H1 (cell line): Measurements from ENCODE around the gene IGFBP6. TPM values are rescaled to one million over a fixed set of nuclear protein-coding genes. Genes with fewer than 3 reads are reported as not detected.

ENCODE experiments used
- CTCF ChIA-PET: fragments of 300-600 bp; sonication (Branson Sonifier 250); formaldehyde crosslinking; loops from one replicate; lab custom pipeline; 2021; ENCODE audit not compliant: partially characterized antibody; lab: Charles Lee
- POLR2A ChIA-PET: fragments of 300-600 bp; sonication (Branson Sonifier 250); formaldehyde crosslinking; loops from one replicate; lab custom pipeline; 2021; ENCODE audit warnings: inconsistent platforms; ENCODE audit not compliant: partially characterized antibody; lab: Charles Lee
- DNase-seq, 2 experiments: peaks; one replicate each; pipeline versions ENCODE4 v3.0.0 to v3.0.0-alpha.2; 2010 to 2022; ENCODE audit warnings: low spot score in 2 of 2, low read depth in 1 of 2, mixed read lengths in 1 of 2
- FAIRE-seq: peaks from 2 replicates; lab custom pipeline; 2011; peaks lifted over from hg19 to GRCh38; lab: Jason Lieb, UNC
- H2AFZ ChIP-seq: 2 replicates; pipeline ENCODE4 v1.8.1; 2012; ENCODE audit warnings: low read length, inconsistent platforms
- H2AK5ac ChIP-seq: 2 replicates; pipeline ENCODE4 v1.6.1; 2013; ENCODE audit warnings: low read depth, low read length
- H2BK120ac ChIP-seq: replicated peaks from 2 replicates; pipeline ENCODE3; 2013; ENCODE audit warnings: low read depth, low read length, inconsistent platforms
- H2BK12ac ChIP-seq: 2 replicates; pipeline ENCODE4 v1.6.1; 2013; ENCODE audit warnings: low read depth, low read length
- H2BK15ac ChIP-seq: 2 replicates; pipeline ENCODE4 v1.6.1; 2013; ENCODE audit warnings: low read length
- H2BK20ac ChIP-seq: 2 replicates; pipeline ENCODE4 v1.6.1; 2013; ENCODE audit warnings: low read length
- H2BK5ac ChIP-seq: 2 replicates; pipeline ENCODE4 v1.6.1; 2013; ENCODE audit warnings: low read depth, low read length
- H3K14ac ChIP-seq: 2 replicates; pipeline ENCODE4 v1.6.1; 2013; ENCODE audit warnings: inconsistent platforms; ENCODE audit not compliant: insufficient read length
- H3K18ac ChIP-seq: 2 replicates; pipeline ENCODE4 v1.6.1; 2013; ENCODE audit warnings: low read length; ENCODE audit errors: extremely low read depth
- H3K23ac ChIP-seq: 2 replicates; pipeline ENCODE4 v1.6.1; 2013; ENCODE audit warnings: inconsistent platforms; ENCODE audit not compliant: insufficient read length
- H3K23me2 ChIP-seq: 2 replicates; pipeline ENCODE4 v1.6.1; 2013; ENCODE audit warnings: low read depth, low read length
- H3K27ac ChIP-seq: 2 replicates; pipeline ENCODE4 v1.6.1; 2011; ENCODE audit warnings: low read depth, low read length, inconsistent platforms
- H3K27me3 ChIP-seq, 4 experiments: replicated peaks in 1 of 4; 1 replicate in 1 of 4; 2 replicates in 3 of 4; pipeline versions ENCODE4 v1.6.1 to v1.8.1; 2011 to 2013; ENCODE audit warnings: low read length in 3 of 4, mild to moderate bottlenecking in 3 of 4, inconsistent platforms in 2 of 4, mixed read lengths in 2 of 4, moderate library complexity in 1 of 4; ENCODE audit not compliant: control insufficient read depth in 3 of 4, insufficient read depth in 3 of 4; ENCODE audit errors: extremely low read depth in 1 of 4
- H3K36me3 ChIP-seq, 4 experiments: 2 replicates each; pipeline versions ENCODE4 v1.6.1 to v1.8.1; 2011 to 2013; ENCODE audit warnings: mild to moderate bottlenecking in 4 of 4, low read length in 3 of 4, moderate library complexity in 2 of 4, control low read depth in 1 of 4, inconsistent platforms in 1 of 4; ENCODE audit not compliant: insufficient read depth in 4 of 4, control insufficient read depth in 2 of 4
- H3K4ac ChIP-seq: replicated peaks from 2 replicates; pipeline ENCODE3; 2013; ENCODE audit warnings: low read length, low read depth, mixed read lengths, inconsistent platforms; ENCODE audit not compliant: insufficient read length
- H3K4me1 ChIP-seq, 4 experiments: replicated peaks in 1 of 4; 1 replicate in 1 of 4; 2 replicates in 3 of 4; pipeline versions ENCODE4 v1.6.1 to v1.8.1; 2011 to 2013; ENCODE audit warnings: low read length in 3 of 4, inconsistent platforms in 2 of 4, mixed read lengths in 1 of 4; ENCODE audit not compliant: insufficient read depth in 4 of 4, control insufficient read depth in 3 of 4
- H3K4me2 ChIP-seq, 2 experiments: 2 replicates each; pipeline versions ENCODE4 v1.6.1 to v1.8.1; 2011 to 2013; ENCODE audit warnings: low read depth in 2 of 2, low read length in 2 of 2, control low read depth in 1 of 2, inconsistent platforms in 1 of 2, mild to moderate bottlenecking in 1 of 2; ENCODE audit not compliant: insufficient read depth in 1 of 2
- H3K4me3 ChIP-seq, 4 experiments: fragments of 200-600, 300-600 bp in 1 of 4; sonication (generic), shearing (Covaris generic), sonication (Bioruptor Twin) in 1 of 4; 2 replicates each; pipeline versions ENCODE4 v1.5.1 to v1.8.1; 2011 to 2016; ENCODE audit warnings: low read length in 4 of 4, low read depth in 3 of 4, control low read depth in 2 of 4, inconsistent platforms in 2 of 4, mild to moderate bottlenecking in 2 of 4, mixed read lengths in 1 of 4, moderate library complexity in 1 of 4; ENCODE audit not compliant: insufficient read depth in 2 of 4; ENCODE audit errors: extremely low read depth in 1 of 4
- H3K56ac ChIP-seq: replicated peaks from 2 replicates; pipeline ENCODE3; 2013; ENCODE audit warnings: low read depth, mild to moderate bottlenecking, mixed read lengths, low read length, inconsistent platforms; ENCODE audit not compliant: insufficient read length
- H3K79me1 ChIP-seq: 2 replicates; pipeline ENCODE4 v1.6.1; 2013; ENCODE audit warnings: low read depth, low read length, control low read depth
- H3K79me2 ChIP-seq, 2 experiments: 2 replicates each; pipeline versions ENCODE4 v1.6.1 to v1.8.1; 2012 to 2013; ENCODE audit warnings: low read length in 2 of 2, mild to moderate bottlenecking in 2 of 2, inconsistent platforms in 1 of 2; ENCODE audit not compliant: insufficient read depth in 2 of 2, control insufficient read depth in 1 of 2
- H3K9ac ChIP-seq, 4 experiments: replicated peaks in 1 of 4; 1 replicate in 1 of 4; 2 replicates in 3 of 4; pipeline versions ENCODE4 v1.6.1 to v1.8.1; 2011 to 2013; ENCODE audit warnings: low read depth in 3 of 4, low read length in 3 of 4, control low read depth in 2 of 4, mild to moderate bottlenecking in 2 of 4, moderate library complexity in 2 of 4, inconsistent platforms in 1 of 4; ENCODE audit errors: extremely low read depth in 1 of 4
- H3K9me3 ChIP-seq, 2 experiments: 2 replicates each; pipeline versions ENCODE4 v1.6.1 to v1.8.1; 2012 to 2013; ENCODE audit warnings: mild to moderate bottlenecking in 2 of 2, moderate library complexity in 2 of 2, control low read depth in 1 of 2, inconsistent platforms in 1 of 2, low read depth in 1 of 2, low read length in 1 of 2, mixed read lengths in 1 of 2; ENCODE audit not compliant: insufficient read depth in 2 of 2
- H4K20me1 ChIP-seq, 2 experiments: replicated peaks in 1 of 2; 2 replicates each; pipeline versions ENCODE3 to v1.8.1; 2011 to 2013; ENCODE audit warnings: inconsistent platforms in 2 of 2, low read length in 2 of 2, mild to moderate bottlenecking in 1 of 2; ENCODE audit not compliant: insufficient read depth in 2 of 2, control insufficient read depth in 1 of 2
- H4K5ac ChIP-seq: 2 replicates; pipeline ENCODE4 v1.6.1; 2013; ENCODE audit warnings: low read length, low read depth, mixed read lengths, inconsistent platforms; ENCODE audit not compliant: insufficient read length
- H4K8ac ChIP-seq: 2 replicates; pipeline ENCODE4 v1.8.0; 2013; ENCODE audit warnings: mild to moderate bottlenecking, moderate library complexity, low read length, inconsistent platforms; ENCODE audit not compliant: insufficient read depth; ENCODE audit errors: extremely low read depth
- H4K91ac ChIP-seq: replicated peaks from 2 replicates; pipeline ENCODE3; 2013; ENCODE audit warnings: low read length, mixed read lengths, inconsistent platforms; ENCODE audit not compliant: insufficient read length
- EZH2 ChIP-seq: fragments of 200-600 bp; sonication (generic); IDR thresholded peaks from 2 replicates; pipeline ENCODE4 v1.7.1; 2012; ENCODE audit warnings: low read depth, mild to moderate bottlenecking, moderate library complexity, low read length, inconsistent platforms; ENCODE audit not compliant: severe bottlenecking
- TBP ChIP-seq: IDR thresholded peaks from 2 replicates; pipeline ENCODE4 v1.6.1; 2011; ENCODE audit warnings: low read depth, low read length, improper control_type of control experiment
- USF2 ChIP-seq: IDR thresholded peaks from 2 replicates; pipeline ENCODE4 v1.6.1; 2011; ENCODE audit warnings: low read length, improper control_type of control experiment
- WGBS, 2 experiments: shearing (Covaris generic) in 1 of 2; methylation state at CpG; one replicate each; pipeline versions ENCODE4 v1.1.6 to v1.1.7; 2013 to 2015; ENCODE audit warnings: low lambda C conversion rate in 2 of 2, mixed read lengths in 2 of 2, inconsistent platforms in 1 of 2, low coverage in 1 of 2, missing lambda C conversion rate in 1 of 2; ENCODE audit not compliant: insufficient replicate concordance in 2 of 2, insufficient coverage in 1 of 2, insufficient read length in 1 of 2; ENCODE audit errors: extremely low coverage in 1 of 2, missing lambda C conversion rate in 1 of 2; 5-methylcytosine and 5-hydroxymethylcytosine counted together
- polyA plus RNA-seq, 7 experiments: library from polyadenylated mRNA; depleted of rRNA in 3 of 7; stranded (reverse) in 5 of 7; unstranded in 2 of 7; fragments of >200 nt in 5 of 7; fragments of 200-250 nt in 2 of 7; gene quantifications; 1 replicate in 5 of 7; 2 replicates in 1 of 7; 4 replicates in 1 of 7; pipeline versions ENCODE4 v1.2.1 to v1.2.3, GENCODE V29; 2011 to 2013; ENCODE audit warnings: missing spikeins in 2 of 7, mixed read lengths in 2 of 7
- total RNA-seq: library from RNA; stranded (reverse); fragmentation: NEBNext Ultra II Directional; extraction: Animal tissue kit (Norgen Biotek cat#: 25700); gene quantifications from 2 replicates; pipeline ENCODE4 v1.2.1, GENCODE V29; 2021

Gene IGFBP6
- total and polyA plus RNA-seq, 2 of the 8 experiments (the other 6 are each of a cell fraction or from before 2014, with no cell fraction given): 13.7 to 14.7 TPM

GRCh38 chr12:53102883-53103807, 5.7 kb downstream of the IGFBP6 start, which contains the start of gene SOAT2:
TSS of gene SOAT2 (plus strand) at chr12:53103486. CDS start at chr12:53103578, 92 bp downstream.
- Histone ChIP-seq H3K79me2 (no peaks in the 10 kb centered on the region), H2BK120ac (no peak within 1 kb of the TSS), H3K4me3 (no peak within 1 kb of the TSS), H3K4ac (no peak within 1 kb of the TSS), H3K18ac (no peak within 1 kb of the TSS), H2AFZ (no peak within 1 kb of the TSS), H3K9ac (no peak within 1 kb of the TSS), H2BK15ac (no peak within 1 kb of the TSS), H4K8ac (no peak within 1 kb of the TSS), H2BK12ac (no peak within 1 kb of the TSS), H3K4me2 (no peak within 1 kb of the TSS), H3K36me3 (no peaks in the 10 kb centered on the region), H4K5ac (no peak within 1 kb of the TSS), H4K20me1 (no peaks in the 10 kb centered on the region), H3K56ac (no peak within 1 kb of the TSS), H3K9me3 (no peaks in the 10 kb centered on the region), H3K14ac (peak within 1 kb of the TSS; percentile 20), H3K27ac (no peak within 1 kb of the TSS), H4K91ac (no peak within 1 kb of the TSS), H3K79me1 (no peaks in the 10 kb centered on the region), H2BK20ac (0 out of 2 replicates have a peak within 1 kb of the TSS, but pooled peaks have one; percentile 61), H2AK5ac (no peak within 1 kb of the TSS), H3K27me3 (peaks cover 0 to 13% (median 9%) of the 10 kb centered on the region in 4 experiments; a peak in 5 of 7 replicates), H3K23ac (no peak within 1 kb of the TSS), H3K23me2 (peaks cover 9% of the 10 kb centered on the region; the same call in 1 of the 2 replicates), H2BK5ac (no peak within 1 kb of the TSS), H3K4me1 (peaks cover 6 to 12% (median 8%) of the 10 kb centered on the region in 4 experiments; a peak in 6 of 7 replicates)
- FAIRE-seq (no peak), DNase-seq (no peak)
- POLR2A ChIA-PET: interaction anchor here (0.8 to 2.1 kb wide), 7 partner anchors 9 to 118 kb away, joined by 3 to 6 read pairs (median 4); partner anchors contain the start of gene SPRYD3
- WGBS, 2 experiments: 92% methylated on average over 22 of the region's 23 CpGs; no CpG with 5 or more reads in 1 of the 2 experiments
- CTCF ChIA-PET: interaction anchor here (0.6 to 19.1 kb wide), 19 partner anchors 9 to 138 kb away, joined by 3 to 531 read pairs (median 4); partner anchors contain the start of gene SPRYD3
- TF ChIP-seq USF2 (no peak), TBP (no peak), EZH2 (no peak)
